H9 (cell line): ENCODE results near the gene IFIT5. TPM values are rescaled to one million over a fixed set of nuclear protein-coding genes. Genes with fewer than 3 reads are reported as not detected.

Experiments
- DNase-seq: peaks from one replicate; pipeline ENCODE4 v3.0.0-alpha.2; 2017
- H2AFZ ChIP-seq: one replicate; pipeline ENCODE4 v1.6.1; 2013; ENCODE audit warnings: mild to moderate bottlenecking, low read length, control low read depth, moderate library complexity
- H2AK5ac ChIP-seq: 2 replicates; pipeline ENCODE4 v1.6.1; 2013; ENCODE audit warnings: low read length, control low read depth, mixed read lengths; ENCODE audit not compliant: insufficient read length
- H2BK120ac ChIP-seq: one replicate; pipeline ENCODE4 v1.6.1; 2013; ENCODE audit warnings: low read depth, mild to moderate bottlenecking, low read length, control low read depth, inconsistent platforms; ENCODE audit not compliant: poor library complexity, severe bottlenecking
- H2BK12ac ChIP-seq: 2 replicates; pipeline ENCODE4 v1.6.1; 2013; ENCODE audit warnings: low read length, control low read depth, mixed read lengths, low read depth; ENCODE audit not compliant: insufficient read length
- H2BK15ac ChIP-seq: 2 replicates; pipeline ENCODE4 v1.6.1; 2013; ENCODE audit warnings: low read depth, low read length, control low read depth
- H2BK20ac ChIP-seq: one replicate; pipeline ENCODE4 v1.6.1; 2013; ENCODE audit warnings: low read depth, mild to moderate bottlenecking, low read length, control low read depth, inconsistent platforms; ENCODE audit not compliant: poor library complexity, severe bottlenecking
- H2BK5ac ChIP-seq: 2 replicates; pipeline ENCODE4 v1.6.1; 2013; ENCODE audit warnings: low read length, control low read depth, mixed read lengths; ENCODE audit not compliant: insufficient read length
- H3K14ac ChIP-seq: 2 replicates; pipeline ENCODE4 v1.6.1; 2013; ENCODE audit warnings: low read length, control low read depth; ENCODE audit not compliant: insufficient read depth
- H3K18ac ChIP-seq: 2 replicates; pipeline ENCODE4 v1.6.1; 2013; ENCODE audit warnings: low read depth, mild to moderate bottlenecking, mixed read lengths, low read length, control low read depth; ENCODE audit not compliant: insufficient read length
- H3K23ac ChIP-seq: 2 replicates; pipeline ENCODE4 v1.6.1; 2013; ENCODE audit warnings: low read length, control low read depth, mixed read lengths, low read depth; ENCODE audit not compliant: insufficient read length
- H3K23me2 ChIP-seq: 2 replicates; pipeline ENCODE4 v1.6.1; 2013; ENCODE audit warnings: low read depth, mild to moderate bottlenecking, mixed read lengths, low read length, control low read depth; ENCODE audit not compliant: insufficient read length, poor library complexity, severe bottlenecking
- H3K27ac ChIP-seq: 2 replicates; pipeline ENCODE4 v1.5.1; 2013; ENCODE audit warnings: low read length, control low read depth, mixed read lengths, low read depth; ENCODE audit not compliant: insufficient read length
- H3K27me3 ChIP-seq: 2 replicates; pipeline ENCODE4 v1.6.1; 2013; ENCODE audit warnings: low read length, control low read depth, inconsistent platforms; ENCODE audit not compliant: insufficient read depth
- H3K4ac ChIP-seq: 2 replicates; pipeline ENCODE4 v1.6.1; 2013; ENCODE audit warnings: low read depth, mild to moderate bottlenecking, control low read depth, inconsistent platforms, low read length, moderate library complexity
- H3K4me1 ChIP-seq: 2 replicates; pipeline ENCODE4 v1.6.1; 2013; ENCODE audit warnings: low read length, control low read depth, inconsistent platforms; ENCODE audit not compliant: insufficient read depth
- H3K4me2 ChIP-seq: 2 replicates; pipeline ENCODE4 v1.6.1; 2013; ENCODE audit warnings: low read length, control low read depth, mixed read lengths; ENCODE audit not compliant: insufficient read length, insufficient read depth
- H3K56ac ChIP-seq: 2 replicates; pipeline ENCODE4 v1.6.1; 2013; ENCODE audit warnings: low read depth, mild to moderate bottlenecking, mixed read lengths, low read length, control low read depth; ENCODE audit not compliant: insufficient read length
- H3K79me1 ChIP-seq: 2 replicates; pipeline ENCODE4 v1.6.1; 2013; ENCODE audit warnings: low read depth, mild to moderate bottlenecking, moderate library complexity, low read length, control low read depth, inconsistent platforms; ENCODE audit not compliant: insufficient read depth, poor library complexity, severe bottlenecking
- H3K79me2 ChIP-seq: 2 replicates; pipeline ENCODE4 v1.6.1; 2013; ENCODE audit warnings: low read length, control low read depth, inconsistent platforms; ENCODE audit not compliant: insufficient read depth
- H3K9ac ChIP-seq: 2 replicates; pipeline ENCODE4 v1.6.1; 2013; ENCODE audit warnings: low read length, control low read depth, mixed read lengths; ENCODE audit not compliant: insufficient read length; ENCODE audit errors: extremely low read depth
- H3K9me3 ChIP-seq: one replicate; pipeline ENCODE4 v1.6.1; 2013; ENCODE audit warnings: low read depth, low read length, inconsistent platforms; ENCODE audit not compliant: control insufficient read depth
- H3T11ph ChIP-seq: one replicate; pipeline ENCODE4 v1.6.1; 2013; ENCODE audit warnings: mild to moderate bottlenecking, low read length, control low read depth, inconsistent platforms
- H4K20me1 ChIP-seq: one replicate; pipeline ENCODE4 v1.6.1; 2013; ENCODE audit not compliant: control insufficient read depth, insufficient read length, insufficient read depth
- H4K5ac ChIP-seq: 2 replicates; pipeline ENCODE4 v1.6.1; 2013; ENCODE audit warnings: low read depth, mild to moderate bottlenecking, mixed read lengths, low read length, control low read depth; ENCODE audit not compliant: insufficient read length
- H4K8ac ChIP-seq: replicated peaks from 2 replicates; pipeline ENCODE4 v1.6.1; 2013; ENCODE audit warnings: low read length, control low read depth, mixed read lengths, low read depth; ENCODE audit not compliant: insufficient read length
- H4K91ac ChIP-seq: 2 replicates; pipeline ENCODE4 v1.6.1; 2013; ENCODE audit warnings: low read depth, mild to moderate bottlenecking, moderate library complexity, mixed read lengths, low read length, control low read depth; ENCODE audit not compliant: insufficient read length
- H3K27ac Mint-ChIP-seq, 3 experiments: 2 replicates in 2 of 3; 3 replicates in 1 of 3; pipeline ENCODE4 v1.8.0; 2020 to 2021; ENCODE audit warnings: mixed read lengths in 3 of 3, mild to moderate bottlenecking in 1 of 3, moderate library complexity in 1 of 3
- H3K27me3 Mint-ChIP-seq: 2 replicates; pipeline ENCODE4 v1.8.0; 2021; ENCODE audit warnings: low read depth, mild to moderate bottlenecking, moderate library complexity, mixed read lengths
- H3K36me3 Mint-ChIP-seq, 3 experiments: 2 replicates in 2 of 3; 3 replicates in 1 of 3; pipeline ENCODE4 v1.8.0; 2020 to 2021; ENCODE audit warnings: low read depth in 3 of 3, mixed read lengths in 3 of 3; ENCODE audit not compliant: insufficient read depth in 1 of 3
- H3K4me1 Mint-ChIP-seq, 2 experiments: 2 replicates each; pipeline ENCODE4 v1.8.0; 2020; ENCODE audit warnings: mixed read lengths in 2 of 2
- H3K4me3 Mint-ChIP-seq, 2 experiments: 2 replicates in 1 of 2; 3 replicates in 1 of 2; pipeline ENCODE4 v1.8.0; 2020 to 2021; ENCODE audit warnings: mild to moderate bottlenecking in 2 of 2, mixed read lengths in 2 of 2, moderate library complexity in 1 of 2
- H3K9me3 Mint-ChIP-seq, 2 experiments: 2 replicates in 1 of 2; 3 replicates in 1 of 2; pipeline ENCODE4 v1.8.0; 2020; ENCODE audit warnings: mild to moderate bottlenecking in 2 of 2, mixed read lengths in 2 of 2, moderate library complexity in 1 of 2
- CTCF ChIP-seq: fragments of 200-600 bp; sonication (generic); conservative IDR thresholded peaks from 3 replicates; pipeline ENCODE4 v1.8.0; 2021; ENCODE audit warnings: antibody characterized with exemption, mild to moderate bottlenecking
- WGBS: extraction: QIAGEN DNeasy Blood & Tissue Kit; methylation state at CpG from one replicate; pipeline ENCODE4 v1.1.7; 2013; ENCODE audit warnings: missing lambda C conversion rate, low lambda C conversion rate, mixed read lengths; ENCODE audit not compliant: insufficient read length; ENCODE audit errors: extremely low coverage; 5-methylcytosine and 5-hydroxymethylcytosine counted together
- total RNA-seq: library from RNA; stranded (reverse); gene quantifications from 2 replicates; pipeline ENCODE4 v1.2.1, GENCODE V29; 2021

The IFIT5 gene
- total RNA-seq, 1 experiment from 2014 or later: 2.3 TPM

- Mint-ChIP-seq H3K9me3 (no peaks in the 10 kb centered on the region), H3K4me3 (no peak overlapping the region), H3K27ac (no peak overlapping the region), H3K27me3 (no peaks in the 10 kb centered on the region), H3K4me1 (peaks cover 28 to 36% of the 10 kb centered on the region in 2 experiments), H3K36me3 (no peaks in the 10 kb centered on the region)
- no peak overlapping the region for H3K14ac ChIP-seq
- no peaks in the 10 kb centered on the region for H3K9me3 ChIP-seq
- H2BK20ac ChIP-seq: no peak overlapping the region
- H3T11ph ChIP-seq: no peak overlapping the region
- no peak overlapping the region for H3K27ac ChIP-seq
- no peak overlapping the region for H3K4ac ChIP-seq
- no peak overlapping the region for H2AK5ac ChIP-seq
- no peak overlapping the region for H2BK15ac ChIP-seq
- no peaks in the 10 kb centered on the region for H4K20me1 ChIP-seq
- no peak overlapping the region for H3K9ac ChIP-seq
- no peaks in the 10 kb centered on the region for H3K4me1 ChIP-seq
- no peak overlapping the region for H3K23ac ChIP-seq
- H2BK5ac ChIP-seq: no peak overlapping the region
- TF ChIP-seq CTCF: no peak
- no peak overlapping the region for H4K8ac ChIP-seq
- H3K79me1 ChIP-seq: no peaks in the 10 kb centered on the region
- no peak overlapping the region for H3K4me2 ChIP-seq
- no peak overlapping the region for H2AFZ ChIP-seq
- H3K27me3 ChIP-seq: no peaks in the 10 kb centered on the region
- no peak overlapping the region for H2BK12ac ChIP-seq
- H4K5ac ChIP-seq: no peak overlapping the region
- no CpG with 5 or more reads among the region's 3 CpGs for WGBS
- DNase-seq: no peak
- H3K56ac ChIP-seq: no peak overlapping the region
- H3K18ac ChIP-seq: no peak overlapping the region
- H2BK120ac ChIP-seq: no peak overlapping the region
- no peaks in the 10 kb centered on the region for H3K79me2 ChIP-seq
- H4K91ac ChIP-seq: no peak overlapping the region
- H3K23me2 ChIP-seq: no peaks in the 10 kb centered on the region
Measured at GRCh38 chr10:89431977-89432376, 17.6 kb downstream of the IFIT5 start.
